M059J (cell line): Measurements from ENCODE around the gene WWOX. TPM values are rescaled to one million over a fixed set of nuclear protein-coding genes. Genes with fewer than 3 reads are reported as not detected.
A peak's percentile ranks its signal among the peaks of the same experiment; 100 is the strongest.
"Not testable (repeated sequence)": the region's sequence is repeated elsewhere in the genome, so short reads cannot be mapped to it uniquely, and the experiment has no call there.

Source experiments
- DNase-seq: peaks from one replicate; pipeline ENCODE4 v3.0.0-alpha.2; 2012; ENCODE audit warnings: low read depth
- total RNA-seq: library from RNA; depleted of rRNA; stranded (reverse); fragments of >200 nt; shearing (Covaris generic); gene quantifications from 2 replicates; pipeline ENCODE4 v1.2.3, GENCODE V29; 2014; rRNA removed

The WWOX gene
- 13.7 and 22.4 TPM in 2 replicates for total RNA-seq

DNA sequence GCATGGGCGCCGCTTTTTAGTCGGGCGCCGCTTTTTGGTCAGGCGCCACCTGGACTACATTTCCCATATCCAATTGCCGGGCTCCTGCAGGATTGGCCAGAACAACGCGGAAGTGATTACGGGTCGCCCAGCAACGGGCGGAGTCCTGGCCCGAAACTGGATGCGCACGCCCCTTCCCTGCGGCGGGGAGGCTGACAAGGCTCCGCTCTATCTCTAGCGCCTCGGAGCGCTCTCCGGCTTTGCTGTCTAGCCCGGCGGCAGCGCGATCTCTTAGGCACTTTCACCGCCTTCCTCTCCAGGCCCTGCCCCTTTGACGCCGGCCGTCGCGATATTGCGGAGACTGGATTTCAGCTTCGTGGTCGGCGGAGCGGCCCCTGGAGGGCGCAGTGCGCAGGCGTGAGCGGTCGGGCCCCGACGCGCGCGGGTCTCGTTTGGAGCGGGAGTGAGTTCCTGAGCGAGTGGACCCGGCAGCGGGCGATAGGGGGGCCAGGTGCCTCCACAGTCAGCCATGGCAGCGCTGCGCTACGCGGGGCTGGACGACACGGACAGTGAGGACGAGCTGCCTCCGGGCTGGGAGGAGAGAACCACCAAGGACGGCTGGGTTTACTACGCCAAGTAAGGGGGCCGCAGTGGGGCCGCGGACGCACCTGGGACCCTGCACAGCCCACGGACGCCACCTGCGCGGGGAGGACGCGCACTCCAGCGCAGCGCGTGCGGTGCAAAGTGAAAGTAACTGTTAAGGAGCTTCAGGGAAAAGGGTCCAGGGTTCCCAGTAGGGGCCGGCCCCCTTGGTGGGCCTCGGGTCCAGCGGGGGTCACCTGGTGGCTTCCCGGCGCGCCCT, at the start of gene WWOX:
WWOX (plus strand) TSS at position 384 of the 841 bp plus-strand sequence.
- DNase-seq: peak; percentile 98

GRCh38 chr16:78050734-78051400, 48.6 kb upstream of the WWOX start:
- no peak for DNase-seq

DNA sequence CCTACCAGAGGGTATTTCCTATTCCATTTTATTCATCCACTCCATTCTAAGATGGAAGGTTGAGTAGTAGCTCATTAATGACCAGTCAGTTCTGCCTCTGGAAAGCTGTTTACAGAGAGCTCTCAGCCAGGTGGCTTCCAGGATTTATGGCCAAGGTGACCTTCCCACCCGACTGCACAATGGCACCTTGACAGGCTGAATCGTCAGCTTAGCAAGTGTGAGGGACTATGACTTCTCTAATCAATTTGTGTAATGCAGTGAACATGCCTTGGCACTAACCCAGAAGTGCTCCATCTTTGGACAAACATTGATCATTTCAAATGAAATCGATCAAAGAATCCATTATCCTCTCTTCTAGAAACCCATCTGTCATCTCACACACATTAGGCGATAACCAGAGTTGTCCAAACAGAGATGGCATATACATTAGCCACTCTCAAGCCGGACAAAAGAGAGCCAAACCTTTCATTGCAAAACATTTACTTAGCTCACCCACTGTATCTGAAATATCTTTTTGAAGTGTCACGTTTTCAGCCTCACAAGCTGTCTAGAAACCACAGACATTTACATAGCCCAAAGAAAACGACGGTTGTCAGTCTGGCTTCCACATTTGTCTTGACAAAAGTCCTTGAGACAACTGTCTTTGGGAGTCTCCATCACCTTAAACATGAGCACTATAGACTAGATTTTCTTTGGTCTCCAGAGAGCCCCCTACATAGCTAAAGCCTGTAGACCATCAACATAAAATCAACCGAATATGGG, 41.5 kb upstream of the WWOX start:
- DNase-seq: no peak

DNA sequence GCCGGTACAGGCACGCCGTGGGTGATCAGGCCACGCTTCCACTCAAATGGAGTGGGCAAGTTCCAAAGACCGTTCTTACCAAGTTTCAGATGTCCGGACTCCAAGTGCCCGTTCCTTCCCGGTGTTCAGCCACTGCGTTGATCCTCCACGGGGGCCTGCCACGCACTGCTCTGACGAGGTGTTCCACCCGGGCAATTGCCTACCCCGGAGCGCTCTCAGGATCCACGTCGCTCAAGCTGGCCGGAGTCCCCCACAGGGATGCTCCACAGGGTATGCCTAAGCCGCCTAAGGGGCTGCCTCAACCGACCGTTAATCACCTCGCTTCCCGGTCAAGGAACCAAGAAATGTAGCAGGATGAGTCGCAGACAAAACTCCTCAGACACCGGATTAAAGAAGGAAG, 39.6 kb upstream of the WWOX start:
- not testable (repeated sequence) for DNase-seq

- DNase-seq: no peak
These were observed 39.2 kb upstream of the WWOX start for GRCh38 chr16:78060295-78060694.

DNA sequence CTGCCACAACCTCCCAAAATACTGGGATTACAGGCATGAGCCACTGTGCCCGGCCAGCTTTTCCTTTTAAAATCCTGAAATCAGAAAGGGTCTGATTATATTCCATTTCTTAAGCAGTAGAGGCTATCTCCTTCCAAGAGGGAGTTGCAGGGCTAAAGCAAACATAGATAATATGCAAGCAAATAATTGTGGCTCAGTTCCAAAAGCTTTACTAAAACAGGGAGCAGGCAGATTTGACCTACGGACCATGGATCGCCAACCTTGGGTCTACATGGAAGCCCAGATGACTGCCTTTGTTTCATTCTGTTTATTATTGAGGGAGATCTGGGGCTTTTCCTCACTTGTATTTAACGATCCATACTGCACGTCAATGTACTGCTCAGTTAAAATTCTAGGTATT, 38.6 kb upstream of the WWOX start:
- no peak for DNase-seq

- no peak for DNase-seq
These were observed 34.1 kb upstream of the WWOX start for GRCh38 chr16:78065319-78065718.

GRCh38 chr16:78069913-78070312, 29.5 kb upstream of the WWOX start:
- no peak for DNase-seq

GRCh38 chr16:78072275-78072674, 27.2 kb upstream of the WWOX start:
- DNase-seq: no peak

DNA sequence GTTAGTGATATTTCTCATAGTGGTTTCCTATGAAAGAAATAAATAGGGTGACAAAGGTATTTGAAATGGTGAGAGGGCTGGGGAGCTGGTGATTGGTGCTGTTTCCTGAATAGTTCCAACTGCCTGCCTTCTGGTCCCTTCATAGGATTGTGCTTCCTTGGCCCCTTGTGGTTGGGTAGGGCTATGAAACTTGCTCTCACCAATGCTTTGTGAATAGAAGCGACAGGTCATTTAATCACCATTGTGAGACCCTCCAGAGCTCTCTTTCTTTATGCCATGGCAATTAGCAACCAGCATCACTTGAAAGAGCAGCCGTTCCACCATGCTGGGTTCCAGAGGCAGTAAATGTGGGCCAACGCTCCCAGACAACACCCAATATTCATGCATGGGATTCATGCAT, 23.7 kb upstream of the WWOX start:
- DNase-seq: no peak

GRCh38 chr16:78081341-78081740, 18.1 kb upstream of the WWOX start:
- no peak for DNase-seq

GRCh38 chr16:78091419-78091818, 8.0 kb upstream of the WWOX start:
- no peak for DNase-seq

DNA sequence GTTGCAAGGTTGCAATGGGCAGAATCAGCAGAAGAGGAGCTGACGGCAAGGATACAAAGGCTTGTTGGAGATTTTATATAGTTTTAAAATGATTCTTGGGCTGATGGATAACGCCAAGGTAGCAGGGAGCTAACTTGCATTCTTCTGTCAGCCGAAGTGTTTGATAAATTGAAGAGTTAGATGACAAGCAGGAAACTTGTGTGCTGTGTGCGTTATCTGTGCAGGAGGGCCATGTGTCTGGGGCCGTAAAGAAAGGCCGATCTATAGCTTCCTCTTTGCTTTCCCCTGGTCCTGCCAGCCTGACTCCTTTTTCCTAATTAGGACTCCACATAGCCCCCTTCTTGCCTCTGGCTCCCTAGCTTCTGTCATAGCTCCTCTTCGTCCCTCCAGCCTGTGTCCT, 6.7 kb upstream of the WWOX start:
- no peak for DNase-seq

DNA sequence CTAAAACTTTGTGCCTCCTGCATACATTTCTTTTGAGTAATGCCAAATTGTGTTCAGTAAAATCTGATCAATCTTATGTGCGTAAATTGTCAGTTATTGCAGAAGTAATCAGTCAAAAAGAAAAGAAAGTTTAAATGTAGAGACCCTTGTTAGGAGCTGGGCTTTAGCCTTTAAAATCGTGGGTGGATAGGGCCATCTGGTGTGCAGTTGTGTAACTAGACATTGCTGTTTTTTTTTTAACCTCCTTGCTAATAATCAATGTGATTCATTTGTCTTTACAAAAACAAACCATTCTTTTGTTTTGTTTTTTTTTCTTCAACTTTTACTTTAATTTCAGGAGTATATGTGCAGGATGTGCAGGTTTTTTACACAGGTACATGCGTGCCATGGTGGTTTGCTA, 5.3 kb upstream of the WWOX start:
- DNase-seq: no peak

DNA sequence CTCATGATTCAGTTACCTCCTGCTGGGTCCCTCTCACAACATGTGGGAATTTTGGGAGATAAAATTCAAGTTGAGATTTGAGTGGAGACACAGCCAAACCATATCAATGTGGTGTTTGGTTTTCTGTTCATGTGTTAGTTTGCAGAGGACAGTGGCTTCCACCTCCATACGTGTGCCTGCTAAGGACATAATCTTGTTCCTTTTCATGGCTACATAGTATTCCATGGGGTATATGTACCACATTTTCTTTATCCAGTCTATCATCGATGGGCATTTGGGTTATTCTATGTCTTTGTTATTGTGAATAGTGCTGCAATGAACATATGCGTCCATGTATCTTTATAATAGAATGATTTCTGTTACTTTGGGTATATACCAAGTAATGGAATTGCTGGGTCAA, 4.5 kb upstream of the WWOX start:
- no peak for DNase-seq

DNA sequence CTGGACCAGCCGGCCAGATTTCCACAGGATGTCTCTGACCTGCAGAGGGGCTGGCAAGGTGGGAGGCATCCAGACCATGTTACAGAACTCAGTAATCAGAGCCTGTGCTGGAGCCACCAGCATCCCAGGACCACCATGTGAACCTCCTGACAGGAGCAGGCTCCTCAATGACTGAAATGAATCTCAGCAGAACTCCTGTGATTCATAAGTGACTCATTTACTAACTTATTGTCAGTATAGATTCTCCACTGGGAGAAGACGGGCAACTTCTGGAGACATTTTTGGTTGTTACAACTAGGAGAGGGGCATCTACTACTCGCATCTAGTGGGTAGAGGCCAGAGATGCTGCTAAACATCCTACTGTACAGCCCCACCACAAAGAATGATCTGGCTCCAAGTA, 3.1 kb upstream of the WWOX start:
- DNase-seq: peak; percentile 9

GRCh38 chr16:78097548-78097947, 1.9 kb upstream of the WWOX start:
- no peak for DNase-seq

- DNase-seq: peak; percentile 3
These were observed 1.4 kb upstream of the WWOX start for GRCh38 chr16:78098087-78098486.

- DNase-seq: no peak
These were observed 721 bp upstream of the WWOX start for GRCh38 chr16:78098595-78099270.

DNA sequence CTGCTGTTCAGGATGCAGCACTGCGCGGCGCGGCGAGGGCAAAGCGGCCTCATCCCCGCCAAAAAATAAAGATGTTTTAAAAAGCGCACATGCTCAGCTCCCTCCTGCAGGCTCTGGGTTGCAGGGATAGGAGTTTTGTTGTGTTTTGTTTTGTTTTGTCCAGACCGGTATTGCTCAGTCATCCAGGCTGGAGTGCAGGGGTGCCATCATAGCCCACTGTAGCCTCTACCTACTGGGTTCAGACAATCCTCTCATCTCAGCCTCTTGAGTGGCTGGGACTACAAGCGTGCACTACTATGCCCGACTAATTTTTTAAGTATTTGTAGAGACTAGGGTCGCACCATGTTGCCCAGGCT, 636 bp downstream of the WWOX start:
- no peak for DNase-seq

DNA sequence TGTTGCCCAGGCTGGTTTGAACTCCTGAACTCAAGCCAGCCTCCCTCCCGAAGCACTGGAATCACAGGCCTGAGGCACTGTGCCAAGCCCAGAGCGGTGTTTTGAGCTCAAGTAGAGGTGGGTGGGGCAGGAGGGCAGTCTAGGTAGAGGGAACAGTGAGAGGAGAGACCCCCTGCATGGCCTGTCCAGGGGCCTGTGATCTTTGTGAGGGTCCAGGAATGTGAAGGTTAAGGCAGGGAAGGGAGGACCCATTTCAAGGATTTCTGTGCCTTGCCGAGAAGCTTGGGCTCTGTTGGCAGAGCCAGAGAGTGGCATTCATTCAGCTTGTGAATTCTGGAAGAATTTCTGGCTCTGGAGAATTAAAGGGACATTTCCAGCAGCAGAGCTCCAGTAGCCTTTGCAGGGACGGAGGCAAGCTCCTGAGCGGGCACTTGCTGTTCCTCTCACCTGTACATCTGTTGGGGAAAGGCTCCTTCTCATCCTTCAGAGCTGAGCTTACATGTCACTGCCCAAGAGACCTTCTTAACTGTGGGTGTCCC, 2.7 kb downstream of the WWOX start:
- DNase-seq: no peak

- no peak for DNase-seq
These were observed 3.4 kb downstream of the WWOX start for GRCh38 chr16:78102865-78103264.
